ENCODE results near the gene B3GNT2.

The B3GNT2 gene

DNA sequence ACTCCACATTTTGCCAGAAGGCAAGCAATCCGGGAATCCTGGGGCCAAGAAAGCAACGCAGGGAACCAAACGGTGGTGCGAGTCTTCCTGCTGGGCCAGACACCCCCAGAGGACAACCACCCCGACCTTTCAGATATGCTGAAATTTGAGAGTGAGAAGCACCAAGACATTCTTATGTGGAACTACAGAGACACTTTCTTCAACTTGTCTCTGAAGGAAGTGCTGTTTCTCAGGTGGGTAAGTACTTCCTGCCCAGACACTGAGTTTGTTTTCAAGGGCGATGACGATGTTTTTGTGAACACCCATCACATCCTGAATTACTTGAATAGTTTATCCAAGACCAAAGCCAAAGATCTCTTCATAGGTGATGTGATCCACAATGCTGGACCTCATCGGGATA lies 26.8 kb downstream of the B3GNT2 start:
- Histone ChIP-seq H3K9ac (no peak overlapping the region), H2AFZ (ENCODE audit: low read depth) (no peak overlapping the region), H3K4me2 (no peak overlapping the region), H3K27ac (no peak overlapping the region), H3K79me2 (ENCODE audit: insufficient read depth, low read depth) (peaks cover 40% of the 10 kb centered on the region; the same call in 1 of the 2 replicates), H3K27me3 (ENCODE audit: insufficient read depth, low read depth) (no peaks in the 10 kb centered on the region), H4K20me1 (ENCODE audit: insufficient read depth) (no peaks in the 10 kb centered on the region), H3K4me3 (IDR thresholded peaks at IDR 0.05; ENCODE audit: insufficient read depth, low read depth, low read length) (no peak overlapping the region), H3K36me3 (ENCODE audit: insufficient read depth) (peaks cover 4% of the 10 kb centered on the region; the same call in 1 of the 2 replicates), H3K4me1 (ENCODE audit: low read depth, poor library complexity, severe bottlenecking) (no peaks in the 10 kb centered on the region)
- TF ChIP-seq, protein P1, sequence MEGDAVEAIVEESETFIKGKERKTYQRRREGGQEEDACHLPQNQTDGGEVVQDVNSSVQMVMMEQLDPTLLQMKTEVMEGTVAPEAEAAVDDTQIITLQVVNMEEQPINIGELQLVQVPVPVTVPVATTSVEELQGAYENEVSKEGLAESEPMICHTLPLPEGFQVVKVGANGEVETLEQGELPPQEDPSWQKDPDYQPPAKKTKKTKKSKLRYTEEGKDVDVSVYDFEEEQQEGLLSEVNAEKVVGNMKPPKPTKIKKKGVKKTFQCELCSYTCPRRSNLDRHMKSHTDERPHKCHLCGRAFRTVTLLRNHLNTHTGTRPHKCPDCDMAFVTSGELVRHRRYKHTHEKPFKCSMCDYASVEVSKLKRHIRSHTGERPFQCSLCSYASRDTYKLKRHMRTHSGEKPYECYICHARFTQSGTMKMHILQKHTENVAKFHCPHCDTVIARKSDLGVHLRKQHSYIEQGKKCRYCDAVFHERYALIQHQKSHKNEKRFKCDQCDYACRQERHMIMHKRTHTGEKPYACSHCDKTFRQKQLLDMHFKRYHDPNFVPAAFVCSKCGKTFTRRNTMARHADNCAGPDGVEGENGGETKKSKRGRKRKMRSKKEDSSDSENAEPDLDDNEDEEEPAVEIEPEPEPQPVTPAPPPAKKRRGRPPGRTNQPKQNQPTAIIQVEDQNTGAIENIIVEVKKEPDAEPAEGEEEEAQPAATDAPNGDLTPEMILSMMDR (conservative IDR thresholded peaks at IDR 0.05; ENCODE audit: low read depth, low read length): no peak

DNA sequence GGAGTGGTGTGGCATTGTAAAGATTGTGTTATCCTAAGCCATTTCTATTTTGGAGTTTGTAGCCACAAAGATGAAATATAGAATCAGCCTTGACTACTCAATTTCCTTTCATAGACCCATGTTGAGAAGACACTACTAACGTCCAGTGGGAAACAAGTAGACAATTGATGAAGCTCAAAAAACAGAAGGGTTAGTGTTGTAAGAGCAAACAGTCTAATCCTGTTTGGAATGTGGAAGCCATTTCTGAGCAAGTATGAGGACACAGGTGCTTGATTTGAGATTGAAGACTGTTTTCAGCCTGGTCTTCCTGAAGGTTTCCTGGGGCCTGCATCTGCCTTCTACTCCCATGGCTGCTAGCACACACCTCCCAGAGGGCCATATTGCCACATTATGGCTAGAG lies 29.1 kb downstream of the B3GNT2 start:
- no peaks in the 10 kb centered on the region for H3K27me3 ChIP-seq (ENCODE audit: insufficient read depth, low read depth)
- no peaks in the 10 kb centered on the region for H3K4me1 ChIP-seq (ENCODE audit: low read depth, poor library complexity, severe bottlenecking)
- H4K20me1 ChIP-seq (ENCODE audit: insufficient read depth): no peaks in the 10 kb centered on the region
- H3K27ac ChIP-seq: no peak overlapping the region
- no peak overlapping the region for H2AFZ ChIP-seq (ENCODE audit: low read depth)
- no peak overlapping the region for H3K4me2 ChIP-seq
- TF ChIP-seq, protein P1 (conservative IDR thresholded peaks at IDR 0.05; ENCODE audit: low read depth, low read length): no peak
- H3K79me2 ChIP-seq (ENCODE audit: insufficient read depth, low read depth): peaks cover 17% of the 10 kb centered on the region; the same call in 1 of the 2 replicates
- H3K36me3 ChIP-seq (ENCODE audit: insufficient read depth): peaks cover 4% of the 10 kb centered on the region; the same call in 1 of the 2 replicates
- H3K9ac ChIP-seq: no peak overlapping the region
- H3K4me3 ChIP-seq (IDR thresholded peaks at IDR 0.05; ENCODE audit: insufficient read depth, low read depth, low read length): no peak overlapping the region

DNA sequence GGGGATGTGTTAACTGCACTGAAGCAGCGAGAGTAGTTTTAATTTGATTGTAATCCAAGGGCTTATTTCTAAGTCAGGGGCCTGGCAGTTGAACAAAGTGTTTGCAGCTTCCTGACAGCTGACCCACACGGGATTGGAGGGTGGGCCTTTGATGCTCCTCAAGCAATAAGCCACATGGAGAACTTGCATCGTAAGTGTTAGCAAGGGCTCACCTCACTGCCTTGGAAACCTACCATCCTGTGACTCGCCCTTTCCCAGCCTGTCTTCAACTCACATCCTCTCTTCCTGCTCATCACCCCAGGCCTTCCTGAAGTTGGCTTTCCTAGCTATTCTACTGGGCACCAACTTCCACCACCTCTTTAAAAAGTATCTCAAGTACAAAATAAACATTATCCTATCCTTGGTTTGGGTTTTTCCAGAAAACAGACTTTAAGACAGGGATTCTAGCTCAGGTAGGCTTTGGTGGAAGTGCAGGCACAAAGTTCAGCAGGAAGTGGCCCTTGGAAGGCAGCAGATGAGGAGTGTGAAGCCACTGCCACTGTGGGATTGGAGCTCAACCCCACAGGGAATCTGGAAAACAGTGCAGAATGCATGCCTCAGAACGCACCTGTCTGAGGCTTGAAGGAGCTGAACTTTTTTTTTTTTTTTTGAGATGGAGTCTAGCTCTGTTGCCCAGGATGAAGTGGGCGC lies 31.6 kb downstream of the B3GNT2 start:
- H3K36me3 ChIP-seq (ENCODE audit: insufficient read depth): no peaks in the 10 kb centered on the region; the same call in 1 of the 2 replicates
- H3K79me2 ChIP-seq (ENCODE audit: insufficient read depth, low read depth): 0 out of 2 replicates have a peak, but pooled peaks cover 4% of the 10 kb centered on the region
- no peak overlapping the region for H3K4me2 ChIP-seq
- no peaks in the 10 kb centered on the region for H3K4me1 ChIP-seq (ENCODE audit: low read depth, poor library complexity, severe bottlenecking)
- H3K4me3 ChIP-seq (IDR thresholded peaks at IDR 0.05; ENCODE audit: insufficient read depth, low read depth, low read length): no peak overlapping the region
- H3K9ac ChIP-seq: no peak overlapping the region
- H3K27ac ChIP-seq: no peak overlapping the region
- no peaks in the 10 kb centered on the region for H4K20me1 ChIP-seq (ENCODE audit: insufficient read depth)
- TF ChIP-seq, protein P1 (conservative IDR thresholded peaks at IDR 0.05; ENCODE audit: low read depth, low read length): no peak
- H2AFZ ChIP-seq (ENCODE audit: low read depth): no peak overlapping the region
- H3K27me3 ChIP-seq (ENCODE audit: insufficient read depth, low read depth): no peaks in the 10 kb centered on the region

DNA sequence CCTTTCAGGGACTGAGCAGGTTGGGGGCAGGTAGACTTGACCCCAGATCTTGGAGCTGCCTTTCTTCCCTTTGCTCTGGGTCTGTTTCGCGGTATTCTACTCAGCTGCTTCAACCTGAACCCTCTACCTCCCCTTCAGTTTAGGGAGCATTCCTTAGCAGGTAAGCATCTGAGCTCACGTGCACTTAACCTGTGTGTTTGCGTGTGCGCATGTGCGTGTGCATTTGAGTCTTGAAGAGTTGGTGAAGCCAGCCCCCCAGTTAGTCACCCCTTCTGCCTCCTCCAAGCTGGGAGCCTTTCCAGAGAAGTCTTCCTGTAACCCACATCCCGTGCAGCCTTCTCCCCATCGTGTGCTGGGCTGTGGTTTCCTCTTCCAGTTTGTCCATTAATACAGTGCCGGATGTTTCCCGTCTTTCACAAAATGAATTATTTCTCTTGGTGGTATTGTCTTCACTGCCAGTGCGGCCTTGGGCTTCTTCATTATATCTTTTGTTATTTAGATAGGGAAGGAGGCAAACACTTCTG lies 33.2 kb downstream of the B3GNT2 start:
- TF ChIP-seq, protein P1 (conservative IDR thresholded peaks at IDR 0.05; ENCODE audit: low read depth, low read length): no peak
- no peaks in the 10 kb centered on the region for H3K27me3 ChIP-seq (ENCODE audit: insufficient read depth, low read depth)
- no peak overlapping the region for H3K4me2 ChIP-seq
- H3K79me2 ChIP-seq (ENCODE audit: insufficient read depth, low read depth): no peaks in the 10 kb centered on the region
- H3K4me1 ChIP-seq (ENCODE audit: low read depth, poor library complexity, severe bottlenecking): no peaks in the 10 kb centered on the region
- H3K4me3 ChIP-seq (IDR thresholded peaks at IDR 0.05; ENCODE audit: insufficient read depth, low read depth, low read length): no peak overlapping the region
- no peak overlapping the region for H2AFZ ChIP-seq (ENCODE audit: low read depth)
- H4K20me1 ChIP-seq (ENCODE audit: insufficient read depth): no peaks in the 10 kb centered on the region
- H3K9ac ChIP-seq: no peak overlapping the region
- H3K36me3 ChIP-seq (ENCODE audit: insufficient read depth): no peaks in the 10 kb centered on the region
- H3K27ac ChIP-seq: no peak overlapping the region

Measured in KMS-11 (cell line).